22Rv1 (cell line): ENCODE data around the gene AP3M1.

ENCODE experiments used
- H3K27ac ChIP-seq: fragments of 450-650 bp; 2 replicates; pipeline ENCODE4 v1.5.1; 2017
- ZFX ChIP-seq: fragments of 450-650 bp; IDR thresholded peaks from 2 replicates; pipeline ENCODE4 v1.6.1; 2017; ENCODE audit warnings: antibody characterized with exemption, borderline replicate concordance
- TF ChIP-seq, protein P1 (sequence below): fragments of 450-650 bp; IDR thresholded peaks from 2 replicates; pipeline ENCODE4 v1.5.1; 2017; ENCODE audit warnings: mild to moderate bottlenecking

Gene AP3M1

DNA sequence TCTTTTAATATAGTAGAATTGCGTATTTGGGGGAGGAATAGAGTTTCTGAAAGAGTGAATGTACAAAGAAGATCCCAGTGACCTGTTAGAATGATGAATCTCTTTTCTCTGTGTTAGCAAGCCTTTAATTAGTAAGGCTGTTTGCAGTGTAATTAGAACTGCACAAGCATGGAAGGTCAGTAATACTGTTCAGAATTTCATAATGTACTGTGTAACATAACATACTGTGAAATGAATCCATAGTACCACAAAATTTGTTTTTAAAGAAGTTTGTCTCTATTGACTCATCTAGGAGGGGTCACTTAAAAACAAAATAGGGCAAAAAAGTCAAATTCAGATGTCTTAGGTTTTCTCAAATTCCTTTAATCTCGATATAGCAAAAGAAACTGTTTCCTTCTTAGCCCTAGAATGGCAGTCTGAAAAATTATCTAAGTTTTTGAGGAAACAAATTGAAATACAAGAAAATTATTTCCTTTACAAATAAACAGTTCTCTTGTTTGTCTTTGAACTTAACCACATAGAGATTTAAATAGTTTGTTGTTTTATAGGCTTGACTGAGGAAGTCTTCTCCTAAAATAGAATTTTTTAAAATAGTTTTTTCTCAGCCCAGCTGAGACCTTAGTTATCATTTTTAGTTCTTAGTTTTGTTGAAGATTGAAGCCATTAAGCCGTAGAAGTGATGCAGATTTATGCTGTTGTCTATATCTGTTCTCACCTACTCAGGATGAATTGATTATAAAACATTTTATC is 12.9 kb upstream of the AP3M1 start:
- H3K27ac ChIP-seq = no peak overlapping the region
- no peak for TF ChIP-seq ZFX
- TF ChIP-seq, protein P1, sequence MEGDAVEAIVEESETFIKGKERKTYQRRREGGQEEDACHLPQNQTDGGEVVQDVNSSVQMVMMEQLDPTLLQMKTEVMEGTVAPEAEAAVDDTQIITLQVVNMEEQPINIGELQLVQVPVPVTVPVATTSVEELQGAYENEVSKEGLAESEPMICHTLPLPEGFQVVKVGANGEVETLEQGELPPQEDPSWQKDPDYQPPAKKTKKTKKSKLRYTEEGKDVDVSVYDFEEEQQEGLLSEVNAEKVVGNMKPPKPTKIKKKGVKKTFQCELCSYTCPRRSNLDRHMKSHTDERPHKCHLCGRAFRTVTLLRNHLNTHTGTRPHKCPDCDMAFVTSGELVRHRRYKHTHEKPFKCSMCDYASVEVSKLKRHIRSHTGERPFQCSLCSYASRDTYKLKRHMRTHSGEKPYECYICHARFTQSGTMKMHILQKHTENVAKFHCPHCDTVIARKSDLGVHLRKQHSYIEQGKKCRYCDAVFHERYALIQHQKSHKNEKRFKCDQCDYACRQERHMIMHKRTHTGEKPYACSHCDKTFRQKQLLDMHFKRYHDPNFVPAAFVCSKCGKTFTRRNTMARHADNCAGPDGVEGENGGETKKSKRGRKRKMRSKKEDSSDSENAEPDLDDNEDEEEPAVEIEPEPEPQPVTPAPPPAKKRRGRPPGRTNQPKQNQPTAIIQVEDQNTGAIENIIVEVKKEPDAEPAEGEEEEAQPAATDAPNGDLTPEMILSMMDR = no peak

DNA sequence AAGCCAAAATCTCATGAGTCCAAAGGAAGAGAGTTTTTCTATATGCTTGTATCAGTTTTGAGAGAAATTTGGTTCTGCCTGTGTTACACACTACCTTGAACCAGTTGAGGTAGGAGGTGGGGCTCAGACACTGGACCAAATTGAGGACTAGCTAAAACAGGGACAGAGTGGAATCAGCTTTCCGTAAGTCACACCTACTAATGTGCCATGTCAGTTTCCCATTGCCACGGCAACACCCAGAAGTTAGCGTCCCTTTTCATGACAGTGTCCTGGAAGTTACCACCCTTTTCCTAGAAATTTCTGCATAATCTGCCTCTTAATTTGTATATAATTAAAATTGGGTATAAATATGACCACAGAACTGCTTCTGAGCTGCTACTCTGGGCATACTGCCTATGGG is 9.4 kb upstream of the AP3M1 start:
- H3K27ac ChIP-seq = no peak overlapping the region
- no peak for TF ChIP-seq ZFX
- TF ChIP-seq, protein P1 = no peak

DNA sequence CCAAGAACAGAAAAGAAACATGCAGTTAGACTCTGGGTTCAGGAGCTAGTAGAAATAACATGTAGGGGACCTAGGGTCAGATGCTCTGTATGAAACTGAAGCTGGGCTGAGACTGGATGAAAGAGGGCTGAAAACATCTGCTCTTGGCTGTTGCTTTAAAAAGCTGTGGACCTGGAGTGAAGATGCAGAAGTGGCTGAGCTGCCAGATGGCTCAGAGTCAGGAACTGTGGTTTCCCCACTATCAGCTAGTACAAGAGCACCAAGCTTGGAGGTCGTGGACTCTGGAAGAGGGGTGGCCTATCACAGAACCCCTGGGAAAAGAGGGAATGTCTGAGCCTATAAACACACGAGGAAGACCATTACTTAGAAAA is 6.3 kb upstream of the AP3M1 start:
- H3K27ac ChIP-seq = no peak overlapping the region
- TF ChIP-seq, protein P1 = no peak
- TF ChIP-seq ZFX = no peak

DNA sequence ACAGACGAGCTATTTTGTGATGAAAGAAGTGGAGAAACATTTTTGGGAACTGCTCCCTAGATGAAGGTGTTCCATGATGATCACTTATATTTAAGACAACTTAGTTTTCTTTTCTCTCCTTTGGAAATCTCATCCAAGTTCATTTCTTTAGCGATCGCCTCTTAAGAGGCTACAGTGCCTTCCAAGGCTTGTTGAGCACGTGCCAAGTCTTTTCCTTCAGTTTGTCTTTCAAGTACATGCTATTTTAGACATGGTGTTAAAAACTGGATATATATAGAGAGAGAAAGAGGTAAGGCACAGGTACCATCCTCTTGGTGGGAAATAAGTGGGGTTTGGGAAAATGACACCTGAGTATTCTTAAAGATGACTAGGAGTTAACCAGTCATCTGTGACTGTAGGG is 3.0 kb upstream of the AP3M1 start:
- H3K27ac ChIP-seq = no peak overlapping the region
- no peak for TF ChIP-seq ZFX
- TF ChIP-seq, protein P1 = no peak

DNA sequence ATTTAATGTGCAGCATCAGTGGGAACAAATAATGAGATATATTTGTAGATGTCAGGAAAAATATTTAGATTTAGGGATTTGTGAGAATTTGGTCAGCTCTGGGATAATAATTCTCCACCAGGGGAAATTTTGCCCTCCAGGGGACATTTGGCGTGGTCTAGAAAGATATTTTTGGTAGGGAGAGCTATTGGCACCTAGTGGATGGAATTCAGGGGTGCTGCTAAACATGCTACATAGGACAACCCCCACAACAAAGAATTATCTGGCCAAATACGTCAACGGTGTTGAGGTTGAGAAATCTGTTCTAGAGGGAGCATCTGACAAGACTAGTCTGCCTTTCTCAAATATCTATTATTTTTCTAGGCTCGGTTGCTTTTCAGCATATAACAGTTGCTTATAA is 2.5 kb upstream of the AP3M1 start:
- H3K27ac ChIP-seq = no peak overlapping the region
- TF ChIP-seq, protein P1 = no peak
- no peak for TF ChIP-seq ZFX

DNA sequence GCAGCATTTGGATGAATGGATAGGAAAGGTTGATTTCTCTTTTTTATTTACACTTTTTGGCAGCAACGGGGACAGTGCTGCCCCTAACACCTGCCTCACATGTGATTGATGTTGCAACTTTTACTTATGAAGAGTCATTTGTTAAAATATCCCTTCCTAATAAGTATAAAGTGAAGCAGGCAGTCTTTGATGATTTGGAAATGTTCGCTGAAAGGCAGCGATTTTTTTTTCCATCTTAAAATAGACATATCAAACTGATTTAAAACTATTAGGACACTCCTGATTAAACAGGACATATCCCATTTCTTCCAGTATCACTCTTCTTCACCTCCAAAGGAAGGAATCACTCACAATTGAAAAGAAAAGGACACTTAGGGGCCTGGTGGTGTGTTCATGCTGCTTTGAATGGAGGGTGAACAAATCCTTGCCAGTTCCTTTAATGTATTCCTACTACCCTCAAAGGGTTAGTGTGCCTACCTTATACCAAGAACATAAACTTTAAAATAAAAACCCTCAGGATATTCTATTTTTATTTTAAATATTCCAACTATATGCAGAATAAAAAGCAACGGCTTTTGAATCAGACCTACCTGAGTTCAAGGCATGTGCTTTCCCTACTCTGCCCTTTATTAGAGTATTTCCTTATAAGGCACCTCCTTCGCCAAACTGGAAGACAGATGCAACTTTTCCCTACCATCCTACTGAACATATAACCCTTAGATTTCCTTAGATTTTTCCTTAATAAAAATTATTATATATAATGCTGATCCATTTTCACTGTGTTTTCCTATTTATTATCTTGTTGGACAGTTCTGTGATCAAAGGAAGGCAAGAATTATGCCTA is 1.5 kb upstream of the AP3M1 start:
- TF ChIP-seq ZFX = no peak
- TF ChIP-seq, protein P1 = no peak
- peak overlapping the region; percentile 93; the same call in 1 of the 2 replicates for H3K27ac ChIP-seq
